Tibial nerve (tissue), 3 donors: ENCODE data around the gene NPSR1.

ENCODE experiments used
- CTCF ChIP-seq, 5 experiments: fragments of 200-600 bp in 3 of 5; fragments of 450-650 bp in 2 of 5; sonication (generic) in 3 of 5; IDR thresholded peaks; one replicate each; pipeline ENCODE4 v1.5.1; 2016 to 2019; ENCODE audit warnings: antibody characterized with exemption in 5 of 5, mild to moderate bottlenecking in 3 of 5, moderate library complexity in 2 of 5
- POLR2A ChIP-seq, 2 donors: fragments of 450-650 bp; IDR thresholded peaks; one replicate each; pipeline ENCODE4 v1.6.1; 2017; ENCODE audit warnings: antibody characterized with exemption in 2 of 2, mild to moderate bottlenecking in 2 of 2, moderate library complexity in 2 of 2

- TF ChIP-seq CTCF (IDR thresholded peaks at IDR 0.05) (no peak), POLR2A (IDR thresholded peaks at IDR 0.05) (no peak)
Measured at GRCh38 chr7:34677491-34677890, 19.5 kb downstream of the NPSR1 start.
